GM12864 (cell line): ENCODE measurements around the gene FAIM.
A peak's percentile ranks its signal among the peaks of the same experiment; 100 is the strongest.

Experiments
- DNase-seq: peaks from one replicate; pipeline ENCODE4 v3.0.0-alpha.2; 2011; ENCODE audit warnings: low read depth
- H3K4me3 ChIP-seq: 2 replicates; pipeline ENCODE4 v1.5.1; 2011; ENCODE audit warnings: mild to moderate bottlenecking, low read depth, low read length, control low read depth
- CTCF ChIP-seq: IDR thresholded peaks from 2 replicates; pipeline ENCODE4 v1.5.1; 2011; ENCODE audit warnings: low read depth, mild to moderate bottlenecking, moderate library complexity, low read length, control low read depth, inconsistent platforms; ENCODE audit errors: missing control alignments

FAIM gene

GRCh38 chr3:138573138-138573537 lies 35.4 kb upstream of the FAIM start:
- TF ChIP-seq CTCF, result no peak
- no peak overlapping the region for H3K4me3 ChIP-seq
- DNase-seq, result no peak

- H3K4me3 ChIP-seq, result no peak overlapping the region
- TF ChIP-seq CTCF, result no peak
- peak; percentile 13 for DNase-seq
These were observed 30.4 kb upstream of the FAIM start for GRCh38 chr3:138578141-138578540.

GRCh38 chr3:138578961-138579574 lies 29.5 kb upstream of the FAIM start:
- H3K4me3 ChIP-seq, result no peak overlapping the region
- no peak for TF ChIP-seq CTCF
- no peak for DNase-seq

GRCh38 chr3:138587374-138587773 lies 21.2 kb upstream of the FAIM start:
- DNase-seq, result no peak
- H3K4me3 ChIP-seq, result no peak overlapping the region
- no peak for TF ChIP-seq CTCF

- DNase-seq, result no peak
- no peak overlapping the region for H3K4me3 ChIP-seq
- no peak for TF ChIP-seq CTCF
These were observed 20.1 kb upstream of the FAIM start for GRCh38 chr3:138588445-138588844.

- DNase-seq, result no peak
- TF ChIP-seq CTCF, result no peak
- no peak overlapping the region for H3K4me3 ChIP-seq
These were observed 17.2 kb upstream of the FAIM start for GRCh38 chr3:138591392-138591791.

GRCh38 chr3:138593488-138594149 lies 15.0 kb upstream of the FAIM start:
- no peak for DNase-seq
- no peak for TF ChIP-seq CTCF
- H3K4me3 ChIP-seq, result peak overlapping the region; percentile 72
